Activated T-cell treated with anti-CD3 and anti-CD28 coated beads, Interleukin-2, amount 50 U/mL, for 4 hours (primary cell): ENCODE data around the gene EPB41L4A. TPM values are rescaled to one million over a fixed set of nuclear protein-coding genes. Genes with fewer than 3 reads are reported as not detected.

Experiments
- ATAC-seq, 2 donors: fragments of 200-7000 bp; cut with Tn5 transposase; one replicate each; pipeline ENCODE4 v1.10.0; 2021
- DNase-seq: peaks from one replicate; pipeline ENCODE4 v3.0.0-alpha.2; 2020
- H3K27me3 Mint-ChIP-seq: one replicate; pipeline ENCODE4 v1.8.0; 2021; ENCODE audit warnings: low read depth, mixed read lengths
- H3K36me3 Mint-ChIP-seq: one replicate; pipeline ENCODE4 v1.8.0; 2022; ENCODE audit warnings: mixed read lengths; ENCODE audit not compliant: insufficient read depth
- H3K4me1 Mint-ChIP-seq: one replicate; pipeline ENCODE4 v1.8.0; 2021; ENCODE audit warnings: low read depth, mixed read lengths
- H3K4me3 Mint-ChIP-seq: one replicate; pipeline ENCODE4 v1.8.0; 2021; ENCODE audit warnings: mild to moderate bottlenecking, moderate library complexity, mixed read lengths
- H3K9me3 Mint-ChIP-seq: one replicate; pipeline ENCODE4 v1.8.0; 2021; ENCODE audit warnings: mixed read lengths
- total RNA-seq, 3 donors: library from RNA; stranded (reverse); gene quantifications; one replicate each; pipeline ENCODE4 v1.2.1, GENCODE V29; 2021

The EPB41L4A gene
- total RNA-seq, 3 donors from 2014 or later = 0.10 to 0.35 (median 0.16) TPM

- ATAC-seq (no peak), DNase-seq (no peak)
- Mint-ChIP-seq H3K36me3 (no peaks in the 10 kb centered on the region), H3K4me1 (peaks cover 5% of the 10 kb centered on the region), H3K9me3 (no peaks in the 10 kb centered on the region), H3K4me3 (no peak overlapping the region), H3K27me3 (peaks cover 11% of the 10 kb centered on the region)
Measured at GRCh38 chr5:112331892-112332291, 87.2 kb downstream of the EPB41L4A start.

- DNase-seq (no peak), ATAC-seq (no peak)
- no peak overlapping the region for H3K4me3 Mint-ChIP-seq
- no peaks in the 10 kb centered on the region for H3K36me3 Mint-ChIP-seq
- no peaks in the 10 kb centered on the region for H3K9me3 Mint-ChIP-seq
- H3K4me1 Mint-ChIP-seq = peaks cover 5% of the 10 kb centered on the region
- H3K27me3 Mint-ChIP-seq = peaks cover 8% of the 10 kb centered on the region
Measured at GRCh38 chr5:112329419-112330090, 89.5 kb downstream of the EPB41L4A start.

- no peaks in the 10 kb centered on the region for H3K9me3 Mint-ChIP-seq
- no peak for DNase-seq
- H3K36me3 Mint-ChIP-seq = no peaks in the 10 kb centered on the region
- no peak overlapping the region for H3K4me3 Mint-ChIP-seq
- H3K27me3 Mint-ChIP-seq = peaks cover 11% of the 10 kb centered on the region
- no peak for ATAC-seq
- no peaks in the 10 kb centered on the region for H3K4me1 Mint-ChIP-seq
Measured at GRCh38 chr5:112323166-112323565, 95.9 kb downstream of the EPB41L4A start.

DNA sequence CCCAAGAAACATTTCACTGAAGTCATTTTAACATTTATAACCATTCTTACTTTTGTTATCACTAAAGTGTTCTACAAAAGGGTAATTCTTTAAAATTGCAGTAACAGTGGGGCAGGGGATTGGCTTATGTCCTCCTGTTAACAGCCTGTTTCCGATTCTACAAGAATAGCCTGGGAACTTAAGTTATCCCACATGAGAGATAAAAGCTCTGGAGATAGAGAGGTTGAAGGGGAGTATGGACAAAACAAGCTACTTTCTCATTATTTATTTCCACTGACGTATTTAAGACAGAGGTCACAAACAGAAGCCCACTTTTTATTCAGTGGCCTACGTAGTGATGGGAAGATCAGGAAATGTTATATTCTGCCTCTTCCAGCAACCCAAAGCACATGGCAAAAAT is 98.7 kb downstream of the EPB41L4A start:
- peaks cover 11% of the 10 kb centered on the region for H3K27me3 Mint-ChIP-seq
- ATAC-seq = no peak
- DNase-seq = no peak
- no peak overlapping the region for H3K4me3 Mint-ChIP-seq
- H3K4me1 Mint-ChIP-seq = no peaks in the 10 kb centered on the region
- H3K9me3 Mint-ChIP-seq = no peaks in the 10 kb centered on the region
- H3K36me3 Mint-ChIP-seq = no peaks in the 10 kb centered on the region

GRCh38 chr5:112318346-112318745 is 100.7 kb downstream of the EPB41L4A start:
- H3K4me3 Mint-ChIP-seq = no peak overlapping the region
- peaks cover 15% of the 10 kb centered on the region for H3K27me3 Mint-ChIP-seq
- no peaks in the 10 kb centered on the region for H3K4me1 Mint-ChIP-seq
- no peaks in the 10 kb centered on the region for H3K9me3 Mint-ChIP-seq
- no peaks in the 10 kb centered on the region for H3K36me3 Mint-ChIP-seq
- DNase-seq (no peak), ATAC-seq (no peak)

DNA sequence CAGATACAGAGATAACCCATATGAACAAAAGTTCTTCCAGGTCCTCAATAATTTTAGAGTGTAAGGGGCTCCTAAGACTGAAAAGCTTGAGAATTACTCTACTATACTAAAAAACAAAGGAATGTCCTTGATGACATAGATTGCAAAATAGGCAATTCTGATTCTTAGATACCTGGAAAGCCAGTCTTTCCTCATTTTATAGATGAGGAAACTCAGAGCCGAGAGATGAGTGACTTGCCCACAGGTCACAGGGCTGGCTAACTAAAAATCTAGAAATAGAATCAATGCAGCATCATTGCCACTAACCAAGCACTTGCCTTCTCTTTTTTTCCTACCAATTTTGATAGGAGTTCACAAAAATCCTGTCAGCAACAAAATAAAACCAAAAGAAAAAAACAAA is 101.2 kb downstream of the EPB41L4A start:
- Mint-ChIP-seq H3K27me3 (peaks cover 14% of the 10 kb centered on the region), H3K9me3 (no peaks in the 10 kb centered on the region), H3K4me1 (no peaks in the 10 kb centered on the region), H3K4me3 (no peak overlapping the region), H3K36me3 (no peaks in the 10 kb centered on the region)
- DNase-seq (no peak), ATAC-seq (no peak)

DNA sequence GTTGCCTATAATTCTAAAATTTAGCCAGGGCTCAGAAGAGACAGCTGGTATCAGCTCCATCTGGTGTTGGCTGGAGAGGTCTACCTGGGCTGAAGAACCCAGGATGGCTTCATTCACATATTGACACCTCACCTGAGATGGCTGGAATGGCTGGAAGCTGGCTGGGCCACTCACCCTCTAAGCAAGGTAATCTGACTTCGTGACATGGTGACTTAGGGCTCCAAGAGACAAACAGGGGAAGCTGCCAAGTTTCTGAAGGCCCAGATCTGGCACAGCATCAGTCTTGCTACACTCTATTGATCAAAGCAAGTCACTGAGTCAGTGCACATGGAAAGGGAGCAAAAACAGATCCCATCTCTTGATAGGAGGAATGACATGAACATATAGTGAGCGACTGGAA is 102.3 kb downstream of the EPB41L4A start:
- Mint-ChIP-seq H3K4me1 (no peaks in the 10 kb centered on the region), H3K27me3 (peaks cover 11% of the 10 kb centered on the region), H3K4me3 (no peak overlapping the region), H3K36me3 (no peaks in the 10 kb centered on the region), H3K9me3 (no peaks in the 10 kb centered on the region)
- DNase-seq (no peak), ATAC-seq (no peak)

DNA sequence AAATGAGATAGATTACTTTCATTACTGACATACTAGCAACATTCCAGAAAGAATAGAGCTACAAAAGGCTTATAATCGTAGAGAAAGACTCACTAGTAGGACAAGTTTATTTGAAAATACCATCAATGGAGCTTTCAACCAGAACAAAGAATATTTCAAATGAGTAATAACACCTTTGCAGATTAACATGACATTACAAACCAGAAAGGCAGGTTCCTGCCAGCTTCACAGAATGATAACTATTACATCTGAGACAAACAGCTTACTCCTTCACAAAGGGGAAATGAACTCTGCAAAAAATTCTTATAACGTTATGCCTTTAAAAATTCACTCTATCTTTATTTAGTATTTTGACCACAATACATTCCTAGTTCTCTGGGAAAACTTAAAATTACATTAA is 103.1 kb downstream of the EPB41L4A start:
- no peaks in the 10 kb centered on the region for H3K4me1 Mint-ChIP-seq
- H3K4me3 Mint-ChIP-seq = no peak overlapping the region
- peaks cover 11% of the 10 kb centered on the region for H3K27me3 Mint-ChIP-seq
- ATAC-seq = no peak
- no peaks in the 10 kb centered on the region for H3K36me3 Mint-ChIP-seq
- no peak for DNase-seq
- H3K9me3 Mint-ChIP-seq = no peaks in the 10 kb centered on the region

- Mint-ChIP-seq H3K4me3 (no peak overlapping the region), H3K36me3 (no peaks in the 10 kb centered on the region)
- no peak for ATAC-seq
Measured at GRCh38 chr5:112312295-112313275, 106.5 kb downstream of the EPB41L4A start.

GRCh38 chr5:112310746-112311145 is 108.3 kb downstream of the EPB41L4A start:
- Mint-ChIP-seq H3K4me3 (no peak overlapping the region), H3K4me1 (no peaks in the 10 kb centered on the region), H3K27me3 (peaks cover 4% of the 10 kb centered on the region), H3K9me3 (no peaks in the 10 kb centered on the region), H3K36me3 (no peaks in the 10 kb centered on the region)
- no peak for ATAC-seq
- no peak for DNase-seq

More at GRCh38 chr5:112312295-112313275, 106.5 kb downstream of the EPB41L4A start:
- Mint-ChIP-seq H3K27me3 (peaks cover 4% of the 10 kb centered on the region), H3K4me1 (no peaks in the 10 kb centered on the region), H3K9me3 (no peaks in the 10 kb centered on the region)
- no peak for DNase-seq

DNA sequence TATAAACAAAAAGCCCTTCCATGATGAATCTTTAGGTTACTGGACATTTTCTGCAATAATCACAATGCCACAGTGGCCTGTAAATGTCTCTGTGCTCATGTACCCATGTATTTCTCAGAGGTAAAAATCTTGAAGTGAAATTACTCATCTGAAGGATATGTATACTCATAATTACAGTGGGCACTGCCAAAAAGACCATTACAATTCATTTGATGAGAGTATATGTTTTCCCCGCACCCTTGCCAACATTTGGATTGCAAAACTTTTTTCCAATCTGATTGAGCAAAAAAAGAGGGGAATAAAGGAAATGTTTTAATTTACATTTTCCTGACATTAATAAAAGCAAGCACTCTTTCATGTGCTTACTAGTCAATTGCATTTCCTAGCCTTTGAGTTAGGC is 110.5 kb downstream of the EPB41L4A start:
- Mint-ChIP-seq H3K4me3 (no peak overlapping the region), H3K9me3 (no peaks in the 10 kb centered on the region), H3K36me3 (no peaks in the 10 kb centered on the region), H3K27me3 (peaks cover 3% of the 10 kb centered on the region), H3K4me1 (no peaks in the 10 kb centered on the region)
- DNase-seq (no peak), ATAC-seq (no peak)

- DNase-seq (no peak), ATAC-seq (no peak)
- H3K4me3 Mint-ChIP-seq = no peak overlapping the region
- H3K4me1 Mint-ChIP-seq = no peaks in the 10 kb centered on the region
- no peaks in the 10 kb centered on the region for H3K9me3 Mint-ChIP-seq
- peaks cover 15% of the 10 kb centered on the region for H3K27me3 Mint-ChIP-seq
- H3K36me3 Mint-ChIP-seq = no peaks in the 10 kb centered on the region
Measured at GRCh38 chr5:112306956-112307355, 112.1 kb downstream of the EPB41L4A start.

DNA sequence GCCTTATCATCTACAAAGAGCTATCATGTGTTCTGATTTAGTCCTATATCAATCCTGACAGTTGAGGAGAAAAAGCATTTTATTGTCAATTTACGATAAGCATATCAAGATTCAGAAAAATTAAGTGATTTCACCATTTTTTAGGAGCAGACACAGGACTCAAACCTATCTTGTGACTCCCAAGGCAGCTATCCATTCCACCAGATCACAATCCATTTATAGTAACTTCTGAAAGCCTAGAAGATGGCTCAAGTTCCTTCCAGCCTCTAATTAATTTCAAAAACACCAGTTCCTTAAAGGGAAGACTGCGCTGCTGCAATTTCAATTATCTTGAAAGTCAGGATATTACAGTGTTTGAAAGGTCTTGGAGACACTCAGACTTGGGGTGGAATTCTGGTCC is 114.3 kb downstream of the EPB41L4A start:
- Mint-ChIP-seq H3K27me3 (peaks cover 20% of the 10 kb centered on the region), H3K4me1 (no peaks in the 10 kb centered on the region)

GRCh38 chr5:112303685-112304084 is 115.4 kb downstream of the EPB41L4A start:
- peaks cover 9% of the 10 kb centered on the region for H3K9me3 Mint-ChIP-seq
- no peaks in the 10 kb centered on the region for H3K36me3 Mint-ChIP-seq
- H3K4me3 Mint-ChIP-seq = no peak overlapping the region
- H3K27me3 Mint-ChIP-seq = peaks cover 20% of the 10 kb centered on the region
- DNase-seq (no peak), ATAC-seq (no peak)
- no peaks in the 10 kb centered on the region for H3K4me1 Mint-ChIP-seq

More for the DNA sequence above, 114.3 kb downstream of the EPB41L4A start:
- Mint-ChIP-seq H3K36me3 (no peaks in the 10 kb centered on the region), H3K4me3 (no peak overlapping the region), H3K9me3 (peaks cover 1% of the 10 kb centered on the region)
- DNase-seq = no peak
- ATAC-seq = no peak

GRCh38 chr5:112294126-112294525 is 125.0 kb downstream of the EPB41L4A start:
- no peak for ATAC-seq
- H3K4me1 Mint-ChIP-seq = no peaks in the 10 kb centered on the region
- no peak for DNase-seq
- H3K36me3 Mint-ChIP-seq = no peaks in the 10 kb centered on the region
- H3K9me3 Mint-ChIP-seq = peaks cover 14% of the 10 kb centered on the region
- H3K27me3 Mint-ChIP-seq = peaks cover 4% of the 10 kb centered on the region
- no peak overlapping the region for H3K4me3 Mint-ChIP-seq
